Endodermal cell (in vitro differentiated cells): Measurements from ENCODE around the gene FUT7. TPM values are rescaled to one million over a fixed set of nuclear protein-coding genes. Genes with fewer than 3 reads are reported as not detected.

Experiments
- DNase-seq: peaks from one replicate; pipeline ENCODE4 v3.0.0-alpha.2; 2017
- H3K27ac ChIP-seq: 2 replicates; pipeline ENCODE4 v1.5.1; 2013; ENCODE audit warnings: mild to moderate bottlenecking, low read depth, low read length, moderate library complexity
- H3K27me3 ChIP-seq: 2 replicates; pipeline ENCODE4 v1.6.1; 2013; ENCODE audit warnings: mild to moderate bottlenecking, low read length, moderate library complexity; ENCODE audit not compliant: insufficient read depth, control insufficient read depth, poor library complexity, severe bottlenecking
- H3K36me3 ChIP-seq: 2 replicates; pipeline ENCODE4 v1.7.0; 2013; ENCODE audit warnings: mild to moderate bottlenecking, low read length, moderate library complexity; ENCODE audit not compliant: control insufficient read depth, insufficient read depth
- H3K4me1 ChIP-seq: one replicate; pipeline ENCODE4 v1.7.0; 2013; ENCODE audit warnings: low read length; ENCODE audit not compliant: control insufficient read depth, insufficient read depth
- H3K4me3 ChIP-seq: 2 replicates; pipeline ENCODE4 v1.5.1; 2013; ENCODE audit warnings: mild to moderate bottlenecking, low read length, moderate library complexity
- H3K9ac ChIP-seq: 2 replicates; pipeline ENCODE4 v1.6.1; 2013; ENCODE audit warnings: mild to moderate bottlenecking, low read length, moderate library complexity; ENCODE audit not compliant: poor library complexity, severe bottlenecking; ENCODE audit errors: extremely low read depth
- H3K9me3 ChIP-seq: 2 replicates; pipeline ENCODE4 v1.6.1; 2013; ENCODE audit warnings: mild to moderate bottlenecking, low read length, moderate library complexity; ENCODE audit not compliant: control insufficient read depth
- H3K27ac Mint-ChIP-seq: 2 replicates; pipeline ENCODE4 v1.8.0; 2020; ENCODE audit warnings: mixed read lengths
- H3K27me3 Mint-ChIP-seq: 2 replicates; pipeline ENCODE4 v1.8.0; 2021; ENCODE audit warnings: mild to moderate bottlenecking, mixed read lengths; ENCODE audit not compliant: insufficient read depth
- H3K36me3 Mint-ChIP-seq: 2 replicates; pipeline ENCODE4 v1.8.0; 2020; ENCODE audit warnings: low read depth, mixed read lengths
- H3K4me1 Mint-ChIP-seq: 2 replicates; pipeline ENCODE4 v1.8.0; 2020; ENCODE audit warnings: mixed read lengths
- H3K4me3 Mint-ChIP-seq: 2 replicates; pipeline ENCODE4 v1.8.0; 2020; ENCODE audit warnings: mild to moderate bottlenecking, moderate library complexity, mixed read lengths
- H3K9me3 Mint-ChIP-seq: 2 replicates; pipeline ENCODE4 v1.8.0; 2020; ENCODE audit warnings: mild to moderate bottlenecking, mixed read lengths
- CTCF ChIP-seq: fragments of 200-600 bp; sonication (generic); conservative IDR thresholded peaks from 2 replicates; pipeline ENCODE4 v1.5.0; 2021; ENCODE audit warnings: antibody characterized with exemption, mild to moderate bottlenecking
- WGBS, 2 experiments: methylation state at CpG; one replicate each; pipeline versions ENCODE4 v1.1.5 to v1.1.7; 2013; ENCODE audit warnings: missing lambda C conversion rate in 2 of 2, mixed read lengths in 1 of 2; ENCODE audit not compliant: insufficient coverage in 1 of 2, insufficient read length in 1 of 2; 5-methylcytosine and 5-hydroxymethylcytosine counted together
- total RNA-seq, 2 donors: library from RNA; stranded (reverse); fragmentation: NEBNext Ultra II Directional in 1 of 2; extraction: Animal tissue kit (Norgen Biotek cat#: 25700) in 1 of 2; gene quantifications; 2 replicates in 1 of 2; 3 replicates in 1 of 2; pipeline ENCODE4 v1.2.1, GENCODE V29; 2021

Gene FUT7
- total RNA-seq, 2 donors from 2014 or later: not detected

- H3K27ac ChIP-seq: no peak overlapping the region
- Mint-ChIP-seq H3K4me1 (peaks cover 15% of the 10 kb centered on the region), H3K9me3 (no peaks in the 10 kb centered on the region), H3K36me3 (peaks cover 2% of the 10 kb centered on the region), H3K4me3 (peak overlapping the region; percentile 54), H3K27me3 (peaks cover 3% of the 10 kb centered on the region), H3K27ac (peak overlapping the region; percentile 30)
- H3K9me3 ChIP-seq: no peaks in the 10 kb centered on the region
- H3K4me1 ChIP-seq: peaks cover 3% of the 10 kb centered on the region
- H3K9ac ChIP-seq: no peak overlapping the region
- no peak overlapping the region for H3K4me3 ChIP-seq
- DNase-seq: peak; percentile 94
- WGBS, 2 experiments: 68 to 85% methylated on average over 8 to 12 of the region's 12 CpGs
- H3K27me3 ChIP-seq: no peaks in the 10 kb centered on the region
- no peaks in the 10 kb centered on the region for H3K36me3 ChIP-seq
- TF ChIP-seq CTCF: peak; percentile 77
These were observed 36.1 kb upstream of the FUT7 start for GRCh38 chr9:137067860-137068538.

DNA sequence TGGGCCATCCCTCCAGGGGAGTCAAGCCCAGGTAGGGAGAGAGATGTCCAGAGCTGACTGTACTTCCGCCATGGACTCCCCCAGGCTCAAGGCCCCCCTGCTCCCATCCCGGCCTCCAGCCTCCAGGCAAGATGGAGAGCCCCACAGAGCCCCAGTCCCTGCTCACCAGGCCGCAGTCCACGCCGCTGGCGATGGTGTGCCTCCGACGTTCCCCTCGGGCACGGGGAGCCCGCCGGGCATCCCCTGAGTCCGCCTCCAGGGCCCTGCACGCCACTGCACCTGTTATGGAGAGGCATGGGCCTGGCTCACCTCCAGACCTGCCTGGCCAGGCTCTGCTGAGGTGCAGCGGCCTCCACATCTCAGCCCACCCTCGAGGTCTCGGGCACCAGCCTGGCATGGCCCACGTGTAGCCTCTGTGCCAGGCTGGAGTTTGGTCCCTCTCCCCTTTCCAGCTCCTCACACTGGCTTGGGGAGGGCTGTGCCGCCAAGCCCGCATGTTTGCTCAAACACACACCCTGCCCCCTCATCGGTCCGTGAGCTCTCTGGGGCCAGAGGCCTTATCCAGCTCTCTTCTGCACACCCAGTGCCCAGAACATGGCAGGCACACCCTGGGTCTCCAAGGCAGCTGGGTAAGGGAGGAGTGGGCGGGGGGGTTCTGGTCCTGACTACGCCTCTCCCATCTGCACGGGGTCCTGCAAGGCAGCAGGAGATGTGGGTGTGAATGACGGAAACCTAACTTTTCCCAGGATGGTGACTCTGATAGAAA is 34.4 kb upstream of the FUT7 start:
- Histone ChIP-seq H3K9ac (no peak overlapping the region), H3K4me1 (peaks cover 3% of the 10 kb centered on the region), H3K27me3 (no peaks in the 10 kb centered on the region), H3K4me3 (no peak overlapping the region), H3K27ac (no peak overlapping the region), H3K36me3 (no peaks in the 10 kb centered on the region), H3K9me3 (no peaks in the 10 kb centered on the region)
- TF ChIP-seq CTCF: no peak
- no peak for DNase-seq
- 93 to 96% methylated on average over 20 to 26 of the region's 26 CpGs for WGBS, 2 experiments
- H3K4me3 Mint-ChIP-seq: no peak overlapping the region
- H3K9me3 Mint-ChIP-seq: no peaks in the 10 kb centered on the region
- H3K27ac Mint-ChIP-seq: no peak overlapping the region
- peaks cover 2% of the 10 kb centered on the region for H3K36me3 Mint-ChIP-seq
- H3K4me1 Mint-ChIP-seq: peaks cover 15% of the 10 kb centered on the region
- no peaks in the 10 kb centered on the region for H3K27me3 Mint-ChIP-seq

- no peak overlapping the region for H3K27ac Mint-ChIP-seq
These were observed 33.6 kb upstream of the FUT7 start for GRCh38 chr9:137065336-137065967.

More at GRCh38 chr9:137065336-137065967, 33.6 kb upstream of the FUT7 start:
- Histone ChIP-seq H3K9ac (no peak overlapping the region), H3K4me1 (peaks cover 3% of the 10 kb centered on the region), H3K27ac (no peak overlapping the region), H3K36me3 (no peaks in the 10 kb centered on the region), H3K4me3 (no peak overlapping the region), H3K27me3 (no peaks in the 10 kb centered on the region), H3K9me3 (no peaks in the 10 kb centered on the region)
- H3K4me3 Mint-ChIP-seq: no peak overlapping the region
- no peak for TF ChIP-seq CTCF
- no peak for DNase-seq
- WGBS, 2 experiments: 92 to 95% methylated on average over 14 to 23 of the region's 23 CpGs
- H3K27me3 Mint-ChIP-seq: no peaks in the 10 kb centered on the region
- H3K36me3 Mint-ChIP-seq: peaks cover 2% of the 10 kb centered on the region
- H3K9me3 Mint-ChIP-seq: no peaks in the 10 kb centered on the region
- peaks cover 11% of the 10 kb centered on the region for H3K4me1 Mint-ChIP-seq
